ENCODE data around the gene BLVRA.
"Not testable (repeated sequence)": the region's sequence is repeated elsewhere in the genome, so short reads cannot be mapped to it uniquely, and the experiment has no call there.

DNA sequence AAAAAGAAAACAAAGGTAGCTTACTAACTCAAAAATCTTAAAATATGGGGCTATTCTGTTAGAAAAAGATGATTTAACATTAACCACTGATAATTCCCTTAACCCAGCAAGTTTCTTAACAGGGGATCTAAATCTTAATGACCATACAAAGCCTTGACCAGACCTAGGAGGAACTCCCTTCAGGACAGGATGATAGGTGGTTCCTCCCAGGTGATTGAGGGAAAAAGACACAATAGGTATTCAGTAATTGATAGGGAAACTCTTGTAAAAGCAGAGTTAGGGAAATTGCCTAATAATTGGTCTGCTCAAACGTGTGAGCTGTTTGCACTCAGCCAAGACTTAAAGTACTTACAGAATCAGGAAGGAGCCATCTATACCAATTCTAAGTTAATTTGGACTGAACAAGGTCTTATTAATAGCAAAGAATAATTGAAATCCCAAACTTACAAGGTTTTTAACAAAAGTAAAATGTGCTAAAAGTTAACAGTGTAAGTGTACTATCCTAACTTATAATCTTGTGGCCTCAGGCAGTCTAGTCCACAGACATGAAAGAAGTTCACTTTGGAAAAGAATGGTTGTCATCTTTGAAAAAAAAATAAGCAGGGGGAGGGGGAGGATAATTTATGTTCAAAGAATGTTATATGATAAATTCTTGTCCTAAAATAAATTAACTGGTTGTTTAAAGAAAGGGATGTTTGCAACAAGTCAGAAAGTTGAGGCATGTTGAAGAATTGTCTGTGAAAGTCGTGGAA is 57.7 kb downstream of the BLVRA start:
- not testable (repeated sequence) for TF ChIP-seq SUZ12 (IDR thresholded peaks at IDR 0.05; ENCODE audit: extremely low read depth, insufficient read depth, insufficient read length); YY1 (IDR thresholded peaks at IDR 0.05; ENCODE audit: insufficient read depth, insufficient read length); ZNF274 (IDR thresholded peaks at IDR 0.05; ENCODE audit: low read depth, low read length)
